ENCODE data around the gene ATP9B. TPM values are rescaled to one million over a fixed set of nuclear protein-coding genes. Genes with fewer than 3 reads are reported as not detected.

The ATP9B gene
- total RNA-seq, 3 donors from 2014 or later (not counting 1 experiment from before 2014, with no cell fraction given): 66.0 to 78.9 (median 68.0) TPM

DNA sequence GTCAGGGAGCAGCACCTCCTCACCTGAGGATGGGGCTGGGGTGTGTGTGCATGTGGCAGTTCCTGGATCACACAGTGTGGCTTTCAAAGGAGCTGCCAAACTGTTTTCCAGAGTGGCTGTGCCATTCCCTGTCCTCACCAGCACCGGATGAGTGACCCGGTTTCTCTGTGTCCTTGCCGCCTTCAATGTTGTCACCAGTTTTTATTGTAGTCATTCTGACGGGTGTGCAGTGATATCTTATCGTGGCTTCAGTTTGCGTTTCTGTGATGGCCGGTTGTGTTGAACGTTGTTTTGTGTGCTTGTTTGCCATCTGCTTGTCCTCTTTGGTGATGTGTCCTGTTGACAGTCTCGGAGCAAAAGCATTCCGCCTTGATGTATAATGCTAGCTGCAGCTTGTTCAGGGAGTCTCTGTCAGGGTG is 108.9 kb downstream of the ATP9B start:
- 98% methylated on average over 10 of the region's 10 CpGs for WGBS (ENCODE audit: insufficient coverage)
- Mint-ChIP-seq H3K9me3 (no peaks in the 10 kb centered on the region), H3K36me3 (peaks cover 14% of the 10 kb centered on the region), H3K27ac (peak overlapping the region; percentile 18 to 43), H3K4me3 (no peak overlapping the region), H3K4me1 (peaks cover 11 to 20% of the 10 kb centered on the region in 2 donors), H3K27me3 (ENCODE audit: low read depth in 2 of 2) (no peaks in the 10 kb centered on the region)
- H3K4me3 ChIP-seq (ENCODE audit: low read length): no peak overlapping the region
- intact Hi-C loops (cut with micrococcal nuclease): no loop called here
- no peak overlapping the region for H3K27ac ChIP-seq (ENCODE audit: low read length)
- peaks cover 8% of the 10 kb centered on the region for H3K36me3 ChIP-seq (ENCODE audit: control insufficient read depth, insufficient read depth, low read length)
- no peaks in the 10 kb centered on the region for H3K9me3 ChIP-seq (ENCODE audit: control insufficient read depth, insufficient read depth, low read length)
- TF ChIP-seq, protein P1, sequence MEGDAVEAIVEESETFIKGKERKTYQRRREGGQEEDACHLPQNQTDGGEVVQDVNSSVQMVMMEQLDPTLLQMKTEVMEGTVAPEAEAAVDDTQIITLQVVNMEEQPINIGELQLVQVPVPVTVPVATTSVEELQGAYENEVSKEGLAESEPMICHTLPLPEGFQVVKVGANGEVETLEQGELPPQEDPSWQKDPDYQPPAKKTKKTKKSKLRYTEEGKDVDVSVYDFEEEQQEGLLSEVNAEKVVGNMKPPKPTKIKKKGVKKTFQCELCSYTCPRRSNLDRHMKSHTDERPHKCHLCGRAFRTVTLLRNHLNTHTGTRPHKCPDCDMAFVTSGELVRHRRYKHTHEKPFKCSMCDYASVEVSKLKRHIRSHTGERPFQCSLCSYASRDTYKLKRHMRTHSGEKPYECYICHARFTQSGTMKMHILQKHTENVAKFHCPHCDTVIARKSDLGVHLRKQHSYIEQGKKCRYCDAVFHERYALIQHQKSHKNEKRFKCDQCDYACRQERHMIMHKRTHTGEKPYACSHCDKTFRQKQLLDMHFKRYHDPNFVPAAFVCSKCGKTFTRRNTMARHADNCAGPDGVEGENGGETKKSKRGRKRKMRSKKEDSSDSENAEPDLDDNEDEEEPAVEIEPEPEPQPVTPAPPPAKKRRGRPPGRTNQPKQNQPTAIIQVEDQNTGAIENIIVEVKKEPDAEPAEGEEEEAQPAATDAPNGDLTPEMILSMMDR (IDR thresholded peaks at IDR 0.05): no peak
- no peaks in the 10 kb centered on the region for H3K4me1 ChIP-seq (ENCODE audit: control insufficient read depth, insufficient read depth, low read length)
- no peak for ATAC-seq
- no peak for DNase-seq
- no peaks in the 10 kb centered on the region for H3K27me3 ChIP-seq (ENCODE audit: control insufficient read depth, insufficient read depth, low read length)

DNA sequence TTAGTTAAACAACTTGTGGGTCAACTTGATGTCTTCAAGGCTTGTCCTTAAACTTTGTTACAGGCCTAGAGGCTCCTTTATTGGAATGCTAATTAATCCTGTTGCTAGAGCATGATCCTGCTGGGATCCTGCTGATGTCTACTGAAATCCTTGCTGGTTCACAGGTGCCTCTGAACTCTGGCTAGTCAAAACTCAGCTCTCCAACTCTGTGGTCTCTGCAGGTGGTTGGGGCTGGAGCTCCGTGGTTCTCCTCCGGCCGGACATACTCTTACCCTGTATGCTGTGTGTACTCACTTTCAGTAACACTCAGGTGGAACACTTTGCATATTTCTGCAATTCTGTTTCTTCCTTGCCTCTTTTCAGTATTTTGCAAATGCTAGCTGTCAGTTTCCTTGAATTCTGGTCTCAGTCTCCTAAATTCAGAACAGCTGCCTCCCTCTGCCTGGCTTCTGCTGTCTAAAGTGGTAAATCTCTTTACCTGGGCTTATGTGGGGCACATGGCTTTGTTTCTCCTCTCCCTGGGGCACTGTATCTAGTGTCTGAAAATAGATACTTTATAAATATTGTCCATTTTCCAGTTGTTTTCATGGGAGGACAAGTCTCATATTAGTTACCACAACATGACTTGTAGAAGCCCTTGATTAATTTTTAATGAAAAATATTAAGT is 113.0 kb downstream of the ATP9B start:
- peaks cover 4% of the 10 kb centered on the region for H3K36me3 ChIP-seq (ENCODE audit: control insufficient read depth, insufficient read depth, low read length)
- Mint-ChIP-seq H3K36me3 (peaks cover 11% of the 10 kb centered on the region), H3K9me3 (no peaks in the 10 kb centered on the region), H3K27ac (no peak overlapping the region), H3K27me3 (ENCODE audit: low read depth in 2 of 2) (no peaks in the 10 kb centered on the region), H3K4me1 (peaks cover 11 to 14% of the 10 kb centered on the region in 2 donors), H3K4me3 (no peak overlapping the region)
- TF ChIP-seq, protein P1 (IDR thresholded peaks at IDR 0.05): no peak
- DNase-seq (no peak), ATAC-seq (no peak)
- intact Hi-C loops (cut with micrococcal nuclease): no loop called here
- H3K9me3 ChIP-seq (ENCODE audit: control insufficient read depth, insufficient read depth, low read length): no peaks in the 10 kb centered on the region
- WGBS (ENCODE audit: insufficient coverage): 94% methylated on average over 3 of the region's 3 CpGs
- no peaks in the 10 kb centered on the region for H3K4me1 ChIP-seq (ENCODE audit: control insufficient read depth, insufficient read depth, low read length)
- no peak overlapping the region for H3K4me3 ChIP-seq (ENCODE audit: low read length)
- H3K27me3 ChIP-seq (ENCODE audit: control insufficient read depth, insufficient read depth, low read length): no peaks in the 10 kb centered on the region
- H3K27ac ChIP-seq (ENCODE audit: low read length): no peak overlapping the region

DNA sequence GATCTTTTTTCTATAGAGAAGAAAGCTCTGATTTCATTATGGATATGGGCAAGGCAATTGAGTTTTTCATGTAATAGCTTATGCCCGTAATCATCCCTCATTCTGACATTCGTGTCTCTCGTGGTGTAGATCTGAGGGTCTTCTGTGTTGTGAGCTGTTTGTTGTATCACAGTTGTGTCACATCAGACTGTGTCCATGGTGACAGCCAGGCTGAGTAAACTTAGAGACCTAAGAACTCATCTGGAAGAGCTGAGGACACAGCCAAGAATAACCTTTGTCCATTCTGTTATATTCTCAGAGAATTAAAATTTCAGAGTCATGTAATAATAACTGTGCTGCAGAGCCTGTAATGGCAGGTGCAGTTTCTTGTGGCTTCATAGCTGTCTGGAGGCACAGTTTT is 116.5 kb downstream of the ATP9B start:
- Mint-ChIP-seq H3K27me3 (ENCODE audit: low read depth in 2 of 2) (no peaks in the 10 kb centered on the region), H3K27ac (no peak overlapping the region), H3K4me3 (no peak overlapping the region), H3K4me1 (peaks cover 15 to 20% of the 10 kb centered on the region in 2 donors), H3K36me3 (peaks cover 6% of the 10 kb centered on the region), H3K9me3 (no peaks in the 10 kb centered on the region)
- Histone ChIP-seq H3K9me3 (ENCODE audit: control insufficient read depth, insufficient read depth, low read length) (no peaks in the 10 kb centered on the region), H3K36me3 (ENCODE audit: control insufficient read depth, insufficient read depth, low read length) (peaks cover 3% of the 10 kb centered on the region), H3K4me1 (ENCODE audit: control insufficient read depth, insufficient read depth, low read length) (no peaks in the 10 kb centered on the region), H3K27ac (ENCODE audit: low read length) (no peak overlapping the region), H3K27me3 (ENCODE audit: control insufficient read depth, insufficient read depth, low read length) (no peaks in the 10 kb centered on the region), H3K4me3 (ENCODE audit: low read length) (no peak overlapping the region)
- TF ChIP-seq, protein P1 (IDR thresholded peaks at IDR 0.05): no peak
- ATAC-seq (no peak), DNase-seq (no peak)
- intact Hi-C loops (cut with micrococcal nuclease): no loop called here
- WGBS (ENCODE audit: insufficient coverage): 92% methylated on average over 3 of the region's 3 CpGs

GRCh38 chr18:79186649-79187048 is 117.5 kb downstream of the ATP9B start:
- Histone ChIP-seq H3K27ac (ENCODE audit: low read length) (no peak overlapping the region), H3K27me3 (ENCODE audit: control insufficient read depth, insufficient read depth, low read length) (no peaks in the 10 kb centered on the region), H3K36me3 (ENCODE audit: control insufficient read depth, insufficient read depth, low read length) (peaks cover 3% of the 10 kb centered on the region), H3K9me3 (ENCODE audit: control insufficient read depth, insufficient read depth, low read length) (no peaks in the 10 kb centered on the region), H3K4me3 (ENCODE audit: low read length) (no peak overlapping the region), H3K4me1 (ENCODE audit: control insufficient read depth, insufficient read depth, low read length) (no peaks in the 10 kb centered on the region)
- TF ChIP-seq, protein P1 (IDR thresholded peaks at IDR 0.05): no peak
- Mint-ChIP-seq H3K36me3 (peaks cover 11% of the 10 kb centered on the region), H3K4me3 (no peak overlapping the region), H3K27ac (no peak overlapping the region), H3K27me3 (ENCODE audit: low read depth in 2 of 2) (no peaks in the 10 kb centered on the region), H3K9me3 (no peaks in the 10 kb centered on the region), H3K4me1 (peaks cover 18 to 20% of the 10 kb centered on the region in 2 donors)
- DNase-seq (no peak), ATAC-seq (no peak)
- intact Hi-C loops (cut with micrococcal nuclease): no loop called here
- 79% methylated on average over 2 of the region's 2 CpGs for WGBS (ENCODE audit: insufficient coverage)

All from natural killer cell (primary cell).